Activated CD4-positive, alpha-beta T cell treated with anti-CD3 and anti-CD28 coated beads, Interleukin-2, amount 50 U/mL, for 16 hours (primary cell): ENCODE measurements around the gene AASS.
"Not testable (repeated sequence)": the region's sequence is repeated elsewhere in the genome, so short reads cannot be mapped to it uniquely, and the experiment has no call there.

ENCODE experiments used
- DNase-seq: peaks from one replicate; pipeline ENCODE4 v3.0.0-alpha.2; 2020

The AASS gene

GRCh38 chr7:122143751-122144711 lies at the start of gene AASS:
Gene AASS (minus strand): TSS chr7:122144249. CDS start chr7:122133726, 10,523 bp downstream.
- DNase-seq = peak; percentile 81

GRCh38 chr7:122188785-122189184 lies 44.7 kb upstream of the AASS start:
- DNase-seq = no peak

GRCh38 chr7:122183106-122183505 lies 39.1 kb upstream of the AASS start:
- DNase-seq = no peak

GRCh38 chr7:122182081-122182480 lies 38.0 kb upstream of the AASS start:
- DNase-seq = no peak

- not testable (repeated sequence) for DNase-seq
Observed at GRCh38 chr7:122172144-122172543, 28.1 kb upstream of the AASS start.

- DNase-seq = no peak
Observed at GRCh38 chr7:122166740-122167139, 22.7 kb upstream of the AASS start.

GRCh38 chr7:122166275-122166674 lies 22.2 kb upstream of the AASS start:
- DNase-seq = no peak

- no peak for DNase-seq
Observed at GRCh38 chr7:122161628-122162027, 17.6 kb upstream of the AASS start.

- no peak for DNase-seq
Observed at GRCh38 chr7:122155566-122155965, 11.5 kb upstream of the AASS start.

GRCh38 chr7:122148878-122149277 lies 4.8 kb upstream of the AASS start:
- DNase-seq = no peak

- DNase-seq = no peak
Observed at GRCh38 chr7:122148081-122148480, 4.0 kb upstream of the AASS start.

GRCh38 chr7:122145937-122146645 lies 2.0 kb upstream of the AASS start:
- DNase-seq = no peak

- no peak for DNase-seq
Observed at GRCh38 chr7:122143376-122143750, 686 bp downstream of the AASS start.

- no peak for DNase-seq
Observed at GRCh38 chr7:122140918-122141317, 3.1 kb downstream of the AASS start.

- no peak for DNase-seq
Observed at GRCh38 chr7:122137251-122138077, 6.6 kb downstream of the AASS start.

GRCh38 chr7:122136639-122137245 lies 7.3 kb downstream of the AASS start:
- no peak for DNase-seq

- DNase-seq = no peak
Observed at GRCh38 chr7:122136078-122136477, 8.0 kb downstream of the AASS start.

GRCh38 chr7:122135275-122135674 lies 8.8 kb downstream of the AASS start:
- no peak for DNase-seq

GRCh38 chr7:122134793-122135192 lies 9.3 kb downstream of the AASS start:
- DNase-seq = not testable (repeated sequence)

- no peak for DNase-seq
Observed at GRCh38 chr7:122133477-122133876, 10.6 kb downstream of the AASS start.

- DNase-seq = no peak
Observed at GRCh38 chr7:122132341-122132740, 11.7 kb downstream of the AASS start.

- DNase-seq = no peak
Observed at GRCh38 chr7:122123746-122124145, 20.3 kb downstream of the AASS start.

GRCh38 chr7:122118757-122119156 lies 25.3 kb downstream of the AASS start:
- no peak for DNase-seq
